Retina (tissue), 1 donor: Measurements from ENCODE around the gene DCAF5.
A peak's percentile ranks its signal among the peaks of the same experiment; 100 is the strongest.

ENCODE experiments used
- DNase-seq: peaks from one replicate; pipeline ENCODE4 v3.0.0-alpha.2; 2016

DCAF5 gene

DNA sequence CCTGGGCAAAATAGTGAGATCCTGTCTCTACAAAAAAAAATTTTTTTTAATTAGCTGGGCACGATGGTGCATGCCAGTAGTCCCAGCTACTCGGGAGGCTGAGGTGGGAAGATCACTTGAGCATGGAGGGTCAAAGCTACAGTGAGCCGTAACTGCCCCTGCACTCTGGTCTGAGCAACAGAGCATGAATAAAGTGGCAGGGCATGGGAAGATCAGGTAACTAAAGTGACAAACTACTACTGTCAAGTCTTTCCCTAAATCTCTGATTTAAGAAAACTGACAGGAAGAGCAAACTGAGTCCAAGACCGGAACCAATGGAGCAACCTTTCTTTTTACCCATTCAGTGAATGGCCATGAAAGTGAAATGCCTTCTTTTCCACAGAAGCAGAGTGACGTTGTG lies 10.8 kb downstream of the DCAF5 start:
- no peak for DNase-seq

DNA sequence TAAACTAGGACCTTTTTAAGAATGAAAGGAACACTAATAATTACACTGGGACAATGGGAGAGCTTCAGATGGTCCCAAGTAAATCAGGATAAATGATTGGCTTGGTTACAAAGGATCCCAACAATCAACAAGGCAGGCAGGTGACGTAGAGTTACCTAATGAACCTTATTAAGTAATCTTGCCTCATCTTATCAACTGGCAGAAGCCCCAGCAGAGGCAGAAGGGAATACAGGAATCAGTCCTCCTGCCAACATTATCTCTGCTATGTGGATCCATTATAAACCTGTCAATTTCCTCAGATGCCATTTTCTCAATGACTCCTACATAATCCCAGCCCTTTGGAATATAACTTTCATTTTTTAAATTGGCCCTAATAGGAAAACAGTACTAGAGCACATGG lies 11.4 kb downstream of the DCAF5 start:
- DNase-seq = no peak

DNA sequence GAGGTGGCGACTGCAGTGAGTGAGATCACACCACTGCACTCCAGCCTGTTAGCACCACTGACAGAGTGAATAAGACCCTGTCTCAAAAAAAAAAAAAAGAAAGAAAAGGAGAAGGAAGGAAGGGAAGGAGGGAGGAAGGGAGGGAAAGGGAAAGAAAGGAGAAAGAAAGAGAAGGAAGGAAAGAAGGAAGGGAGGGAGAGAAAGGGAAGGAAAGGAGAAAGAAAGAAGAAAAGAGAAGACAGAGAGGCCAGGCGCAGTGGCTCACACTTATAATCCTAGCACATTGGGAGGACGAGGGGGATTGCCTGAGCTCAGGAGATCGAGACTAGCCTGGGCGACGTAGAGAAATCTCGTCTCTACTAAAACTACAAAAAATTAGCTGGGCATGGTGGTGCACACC lies 13.2 kb downstream of the DCAF5 start:
- no peak for DNase-seq

DNA sequence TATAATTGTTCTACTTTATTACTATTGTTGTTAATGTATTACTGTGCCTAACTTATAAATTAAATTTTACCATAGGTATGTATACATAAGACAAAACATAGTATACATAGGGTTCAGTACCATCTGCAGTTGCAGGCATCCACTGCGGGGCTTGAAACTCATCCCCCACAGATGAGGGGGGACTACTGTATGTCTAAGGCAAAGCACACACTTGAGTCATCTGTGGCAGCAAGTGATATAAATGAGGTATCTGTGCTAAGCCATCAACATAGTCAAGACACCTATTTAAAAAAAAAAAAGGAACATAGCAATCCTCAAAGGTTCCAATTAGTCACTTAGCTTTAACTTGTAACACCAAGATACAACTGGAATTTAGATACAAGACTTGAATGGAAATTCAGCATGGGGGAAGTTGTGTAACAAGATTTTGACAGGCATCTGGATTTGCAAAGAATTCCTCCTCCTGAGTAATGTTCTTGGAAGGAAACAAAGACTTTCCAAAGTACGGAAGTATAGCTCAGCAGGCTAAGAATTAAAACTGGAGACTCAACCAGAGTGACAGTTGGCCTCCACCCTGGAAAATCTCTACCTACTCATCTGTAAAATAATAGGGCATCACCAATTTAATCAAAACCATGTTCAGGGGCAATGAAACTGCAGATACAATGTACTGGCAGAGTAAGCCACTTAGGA lies 14.9 kb downstream of the DCAF5 start:
- no peak for DNase-seq

DNA sequence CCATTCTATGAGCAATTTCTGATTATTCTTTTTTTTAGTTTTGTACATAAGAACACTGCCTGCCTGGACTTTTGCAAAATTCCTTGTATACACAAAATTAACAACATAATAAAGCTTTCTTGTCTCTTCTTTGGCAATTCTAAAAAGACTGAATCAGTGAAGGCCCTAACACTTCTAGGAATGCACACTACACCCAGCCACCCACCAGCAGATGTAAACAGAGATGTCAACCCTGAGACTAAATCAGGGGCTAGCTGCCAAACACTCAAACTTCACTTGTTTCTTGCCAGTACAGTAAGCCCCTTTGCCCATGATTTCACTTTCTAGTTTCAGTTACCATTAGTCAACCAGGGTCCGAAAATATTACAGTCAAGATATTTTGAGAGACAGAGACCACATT lies 15.5 kb downstream of the DCAF5 start:
- no peak for DNase-seq

DNA sequence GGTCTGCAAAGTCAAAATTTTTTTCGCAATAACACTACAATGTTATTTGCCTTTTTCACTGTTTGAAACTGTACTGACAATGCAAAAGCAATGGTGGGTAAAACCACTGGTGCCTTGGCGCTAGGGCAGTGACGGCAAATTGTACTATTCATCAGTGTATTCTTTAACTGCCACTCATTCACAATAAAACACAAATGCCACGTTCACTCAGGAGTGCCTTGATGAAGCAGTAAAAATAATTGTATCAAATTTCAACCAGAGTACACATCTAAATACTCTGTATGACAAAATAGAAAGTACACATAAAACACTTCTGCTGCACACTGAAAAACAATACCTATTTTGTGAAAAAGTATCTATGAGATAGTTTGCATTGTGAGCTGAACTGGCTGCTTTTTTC lies 17.8 kb downstream of the DCAF5 start:
- DNase-seq = no peak

DNA sequence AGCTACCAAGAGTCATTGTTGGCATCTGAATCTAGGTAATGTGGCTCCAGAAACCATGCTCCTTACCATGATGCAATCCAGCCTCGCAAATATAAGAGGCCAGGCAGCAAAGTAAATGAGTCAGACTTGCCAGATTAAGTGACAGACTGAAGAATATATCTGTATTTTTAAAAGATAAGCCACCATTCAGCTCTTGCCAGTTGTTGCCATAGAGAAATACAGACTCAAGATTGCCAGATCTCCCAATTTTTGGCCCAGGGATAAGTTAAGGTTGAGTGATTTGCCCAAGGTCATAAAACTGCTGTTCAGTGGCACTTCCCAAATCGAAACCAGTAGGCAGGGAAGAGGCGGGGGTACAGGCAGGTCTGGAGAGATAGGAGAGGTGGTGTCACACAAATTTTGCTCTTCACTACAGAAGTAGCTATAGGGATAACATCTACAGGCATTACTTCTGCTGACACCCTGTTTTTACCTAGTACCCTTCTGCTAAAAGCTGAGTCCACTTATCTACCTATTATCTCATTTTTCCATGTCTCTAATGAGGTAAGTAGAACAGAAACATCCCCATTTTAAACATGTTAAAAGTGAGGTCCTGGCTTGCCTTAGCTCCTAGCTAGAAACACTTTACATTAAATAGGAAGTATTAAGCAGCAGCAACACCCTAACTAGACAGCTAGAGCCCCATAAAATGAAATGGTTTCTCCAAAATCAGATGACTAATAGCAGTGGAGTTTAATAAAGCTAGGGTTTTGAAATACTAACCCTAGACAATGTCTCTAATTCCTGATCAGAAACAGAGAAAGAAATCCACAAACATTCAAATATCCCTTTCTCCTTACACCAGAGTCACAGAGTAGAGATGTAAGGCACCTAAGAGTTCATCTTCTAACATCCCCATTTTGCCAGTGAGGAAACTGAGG lies 19.5 kb downstream of the DCAF5 start:
- DNase-seq = no peak

DNA sequence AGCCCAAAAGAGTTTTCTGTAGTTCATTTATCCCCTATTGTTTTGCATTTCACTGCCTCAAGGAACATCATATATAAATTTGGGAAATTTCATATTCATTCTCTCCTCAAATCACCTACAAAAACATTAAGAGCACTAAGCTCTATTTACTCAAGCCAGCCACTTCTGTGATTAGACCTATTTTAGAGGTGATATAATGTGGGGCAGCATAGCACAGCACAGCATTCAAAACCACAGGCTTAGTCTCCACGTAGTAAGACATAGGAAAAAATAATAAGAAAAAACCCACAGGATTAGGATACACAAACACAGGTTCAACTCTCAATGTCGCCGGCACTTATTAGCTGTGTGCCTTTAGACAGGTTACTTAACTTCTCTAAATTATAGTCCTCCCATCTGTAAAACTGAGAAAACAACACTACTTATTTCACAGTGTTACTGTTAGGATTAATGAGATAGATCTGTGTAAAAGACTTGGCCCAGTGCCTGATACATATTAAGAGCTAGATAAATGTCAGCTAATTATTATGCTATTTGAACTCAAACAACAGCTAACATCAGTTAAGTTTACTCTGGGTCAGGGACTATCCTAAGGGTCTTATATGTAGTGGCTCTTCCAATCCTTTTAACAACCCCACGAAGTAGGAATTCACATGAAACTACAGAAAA lies 20.3 kb downstream of the DCAF5 start:
- DNase-seq = no peak

DNA sequence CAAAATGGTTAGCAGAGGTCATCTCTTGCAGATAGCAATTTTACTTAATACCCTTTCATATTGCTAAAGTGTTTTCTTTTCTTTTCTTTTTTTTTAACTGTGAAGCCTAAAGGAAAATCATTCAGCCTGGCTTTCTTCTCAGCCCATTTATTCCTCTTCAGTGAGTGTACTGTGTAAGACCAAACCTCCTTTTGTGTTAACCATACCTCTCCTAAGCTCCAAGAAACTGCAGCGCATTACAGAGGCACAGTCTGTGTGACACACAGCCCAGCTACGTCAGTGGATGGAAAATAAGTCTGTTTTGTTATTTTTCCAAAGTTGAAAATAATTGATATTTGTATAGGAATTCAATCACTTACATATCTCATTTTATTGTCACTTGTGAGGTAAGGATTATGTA lies 21.7 kb downstream of the DCAF5 start:
- no peak for DNase-seq

DNA sequence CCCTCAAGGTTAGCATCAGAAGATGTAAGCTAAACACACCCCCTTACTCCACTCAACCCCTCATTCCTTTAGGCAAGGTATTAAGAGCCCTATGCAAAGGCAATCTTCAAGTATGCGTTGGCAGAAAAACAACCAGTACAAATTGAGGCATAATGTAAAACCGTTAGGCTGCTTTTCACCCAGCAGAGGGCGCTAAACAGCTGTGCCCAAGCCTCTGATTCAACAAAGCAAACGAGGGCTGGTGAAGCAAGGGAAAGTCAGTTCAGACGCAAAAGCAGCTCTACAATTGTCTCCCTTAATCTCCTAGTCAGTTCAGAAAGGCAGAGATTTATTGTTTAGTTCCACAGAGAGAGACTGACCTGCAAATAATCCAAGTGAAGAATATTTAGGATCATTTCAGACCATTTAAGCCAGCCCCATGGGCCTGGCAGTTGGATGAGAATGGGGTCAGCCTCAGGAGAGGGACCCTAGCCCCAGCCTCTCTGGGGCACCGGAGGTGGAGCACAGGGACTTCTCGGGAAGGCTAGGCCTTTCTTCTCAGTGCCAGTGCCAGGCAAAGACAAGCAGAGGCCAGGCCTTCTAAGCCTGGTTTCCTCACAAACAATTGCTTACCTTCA lies 23.5 kb downstream of the DCAF5 start:
- peak; percentile 86 for DNase-seq

DNA sequence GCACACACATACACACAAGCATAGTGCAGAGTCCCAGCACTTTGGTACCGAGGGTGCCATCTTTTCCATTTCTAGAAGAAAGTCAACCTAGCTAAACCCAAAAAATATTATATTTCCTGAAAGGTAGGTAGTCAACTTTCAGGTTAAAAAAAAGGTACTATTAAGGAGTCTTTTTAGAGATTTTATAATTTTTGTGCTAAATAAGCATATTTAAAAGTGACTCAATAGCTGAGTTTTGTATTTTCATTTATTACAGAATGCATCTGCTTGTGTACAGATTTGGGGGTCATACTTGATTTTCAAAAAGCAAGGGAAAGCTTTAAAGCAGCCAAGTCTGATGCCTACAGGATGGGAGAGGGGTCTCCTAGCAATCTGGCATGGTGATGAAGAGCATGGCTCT lies 34.6 kb downstream of the DCAF5 start:
- no peak for DNase-seq

DNA sequence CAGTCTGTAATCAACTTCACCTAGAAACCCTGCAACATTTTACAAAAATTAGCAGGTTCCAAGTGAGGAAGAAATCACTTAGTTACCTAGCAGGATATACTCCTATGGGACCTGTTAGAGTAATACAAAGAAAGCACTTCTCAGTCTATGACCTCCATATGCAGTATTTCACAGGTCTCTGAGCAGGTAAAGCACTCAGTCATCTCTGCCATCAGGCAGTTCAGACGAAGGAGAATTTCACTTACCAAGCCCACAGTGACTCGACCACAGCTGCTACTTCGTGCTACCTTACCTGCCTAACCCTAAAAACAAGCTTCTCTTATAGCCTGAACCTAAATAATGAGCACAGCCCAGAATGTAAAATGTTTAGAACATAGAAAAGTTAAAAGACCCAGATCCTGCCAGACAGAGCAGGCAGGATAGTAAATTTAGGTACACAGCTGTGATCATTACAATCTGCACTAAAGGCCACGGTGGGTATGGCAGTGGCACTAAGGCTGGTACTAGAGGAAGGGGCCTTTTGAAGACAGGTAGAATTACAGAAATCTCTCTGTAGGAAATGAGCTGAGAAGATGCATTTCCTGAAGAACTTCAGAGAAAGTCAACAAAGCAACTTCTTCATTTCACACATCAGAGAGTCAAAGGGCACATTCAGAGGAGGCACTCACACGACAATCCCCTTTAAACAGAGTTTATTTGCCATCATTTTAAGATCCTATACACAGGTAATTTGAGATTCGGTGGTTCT lies 35.7 kb downstream of the DCAF5 start:
- no peak for DNase-seq

DNA sequence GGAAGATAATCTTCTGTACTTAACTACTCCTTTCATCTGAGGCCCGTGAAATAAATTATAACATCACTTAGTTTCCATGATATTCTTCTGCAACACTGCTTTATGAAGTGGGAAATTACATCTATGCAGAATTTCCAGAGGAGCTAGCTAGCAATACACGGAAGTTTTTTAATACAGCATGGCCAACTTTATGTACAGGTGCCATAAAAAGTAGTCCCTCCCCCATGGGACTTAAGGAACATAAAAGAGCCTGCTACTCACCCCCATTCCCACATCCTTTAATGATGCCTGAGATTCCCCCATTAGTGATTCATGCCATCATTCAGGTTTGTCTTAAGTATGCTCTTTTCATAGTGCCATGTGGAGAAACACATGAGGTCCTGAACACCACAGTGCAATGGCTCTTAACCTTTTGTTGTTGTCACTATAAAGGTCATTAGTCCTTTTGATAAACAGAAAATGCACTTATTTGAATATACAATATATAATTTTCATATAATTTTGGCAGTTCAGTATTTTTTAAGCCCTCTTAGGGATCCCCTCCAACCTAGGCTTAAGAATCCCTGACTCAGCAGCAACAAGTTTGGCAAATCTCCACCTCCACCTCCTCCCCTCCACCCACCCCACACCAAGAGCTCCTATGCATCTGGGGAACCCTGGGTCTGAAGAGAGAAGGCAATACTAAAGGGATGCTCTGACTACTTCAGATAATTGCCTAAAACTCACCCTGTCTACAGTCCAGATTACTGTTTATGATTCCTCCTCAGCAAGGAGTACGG lies 37.3 kb downstream of the DCAF5 start:
- no peak for DNase-seq

DNA sequence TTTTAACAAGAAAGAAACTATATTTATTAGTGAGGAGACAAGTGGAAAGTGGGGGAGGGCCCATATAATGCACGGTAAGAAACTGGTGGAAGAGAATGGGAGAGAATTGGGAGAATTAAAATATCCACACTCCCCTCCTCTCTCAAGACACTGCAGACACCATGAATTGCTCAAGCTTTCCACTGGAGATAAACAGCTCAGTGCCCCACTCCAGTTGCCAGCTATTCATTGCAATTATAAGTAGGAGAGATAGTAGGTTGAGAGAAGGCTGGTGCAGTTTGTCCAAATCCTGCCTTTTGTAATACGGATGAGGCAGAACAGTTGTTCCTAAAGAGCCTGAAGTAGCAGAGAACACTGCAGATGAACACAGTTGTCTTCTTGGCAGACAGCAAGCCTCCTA lies 38.2 kb downstream of the DCAF5 start:
- DNase-seq = no peak

DNA sequence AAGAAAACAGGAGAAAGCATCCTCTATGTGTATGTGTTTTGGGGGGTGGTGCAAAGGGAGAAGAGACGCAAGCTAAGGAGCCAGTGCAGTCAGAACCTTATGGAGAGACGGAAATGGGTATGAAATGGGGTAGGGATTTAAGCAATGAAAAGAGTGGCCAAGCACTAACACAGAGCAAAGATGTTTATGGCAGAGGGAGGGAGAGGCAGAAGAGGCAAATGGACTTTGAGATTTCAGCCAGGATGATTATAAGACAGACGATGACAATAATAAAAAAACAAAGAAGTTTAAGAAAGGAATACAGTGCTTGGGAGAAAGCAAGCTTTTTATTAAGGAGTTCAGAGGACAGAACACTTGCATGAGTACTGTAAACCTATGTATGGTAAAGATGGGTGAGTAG lies 44.6 kb downstream of the DCAF5 start:
- DNase-seq = no peak

DNA sequence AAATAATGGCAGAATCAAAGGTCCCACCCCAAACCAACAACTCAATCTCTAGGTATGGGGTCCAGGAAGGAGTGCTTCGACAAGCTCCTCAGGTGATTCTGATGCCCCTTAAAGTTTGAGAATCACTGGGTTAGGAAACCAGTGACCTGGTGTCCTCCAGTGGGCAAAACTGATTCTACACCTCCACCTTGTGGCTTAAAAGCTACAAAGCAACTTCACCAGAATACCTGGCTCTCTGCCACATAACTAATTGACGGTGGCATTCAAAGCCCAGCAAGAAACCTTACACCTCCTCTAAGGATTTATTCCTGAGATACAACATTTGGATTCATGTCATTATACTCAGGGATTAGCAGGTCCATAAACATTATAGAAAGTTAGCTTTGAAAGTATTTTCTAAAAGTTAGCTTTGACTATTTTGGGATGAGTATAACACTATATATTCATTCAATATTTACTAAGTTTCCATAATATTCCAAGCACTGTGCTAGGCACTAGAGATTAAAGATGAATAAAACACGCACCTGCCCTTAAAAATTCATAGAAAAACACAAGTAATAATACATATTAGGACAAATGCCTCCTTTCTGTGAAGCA lies 45.4 kb downstream of the DCAF5 start:
- peak; percentile 30 for DNase-seq

DNA sequence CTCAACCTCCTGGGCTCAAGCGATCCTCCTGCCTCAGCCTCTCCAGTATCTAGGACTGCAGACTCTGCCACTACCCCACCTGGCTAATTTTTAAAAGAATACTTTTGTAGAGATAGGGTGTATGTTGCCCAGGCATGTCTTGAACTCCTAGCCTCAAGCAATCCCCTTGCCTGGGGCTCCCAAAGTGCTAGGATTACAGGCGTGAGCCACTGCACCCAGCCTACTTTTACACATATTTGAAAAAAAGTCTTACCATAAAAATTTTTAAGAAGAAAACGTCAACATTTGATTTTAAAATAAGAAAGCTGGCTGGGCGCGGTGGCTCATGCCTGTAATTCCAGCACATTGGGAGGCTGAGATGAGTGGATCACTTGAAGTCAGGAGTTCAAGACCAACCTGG lies 46.5 kb downstream of the DCAF5 start:
- DNase-seq = no peak

DNA sequence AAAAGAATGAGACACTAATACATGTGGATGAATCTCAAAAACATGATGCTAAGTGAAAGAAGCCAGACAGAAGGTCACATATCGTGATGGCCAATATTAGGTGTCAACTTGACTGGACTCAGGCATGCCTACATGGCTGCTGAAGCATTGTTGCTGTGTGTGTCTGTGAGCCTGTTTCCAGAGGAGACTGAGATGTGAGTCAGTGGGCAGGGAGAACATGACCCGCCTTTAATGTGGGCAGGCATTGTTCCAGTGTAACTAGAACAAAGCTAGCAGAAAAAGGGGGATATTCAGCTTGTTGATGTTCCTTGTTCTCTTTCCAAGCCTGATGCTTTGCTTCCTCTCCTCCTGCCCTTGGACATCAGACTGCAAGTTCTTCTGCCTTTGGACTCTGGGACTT lies 47.6 kb downstream of the DCAF5 start:
- DNase-seq = no peak

DNA sequence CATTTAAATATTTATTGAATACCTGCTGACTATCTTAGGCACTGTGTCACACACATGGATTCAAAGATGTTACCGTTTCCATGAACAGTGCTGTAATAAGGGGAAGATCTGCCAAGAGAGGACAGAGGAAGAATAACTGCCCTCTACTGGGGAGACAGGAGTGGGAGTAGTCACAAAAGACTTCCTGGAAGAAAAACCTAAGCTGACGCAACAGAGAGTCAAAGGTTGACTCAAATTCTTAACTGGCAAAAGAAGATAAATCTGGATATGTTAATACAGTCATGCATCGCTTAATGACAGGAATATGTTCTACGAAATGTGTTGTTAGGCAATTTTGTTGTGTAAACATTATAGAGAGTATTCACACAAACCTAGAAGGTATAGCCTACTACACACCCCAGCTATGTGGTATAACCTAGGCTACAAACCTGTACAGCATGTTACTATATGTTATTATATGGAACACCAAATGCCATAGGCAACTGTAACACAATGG lies 51.5 kb downstream of the DCAF5 start:
- no peak for DNase-seq

DNA sequence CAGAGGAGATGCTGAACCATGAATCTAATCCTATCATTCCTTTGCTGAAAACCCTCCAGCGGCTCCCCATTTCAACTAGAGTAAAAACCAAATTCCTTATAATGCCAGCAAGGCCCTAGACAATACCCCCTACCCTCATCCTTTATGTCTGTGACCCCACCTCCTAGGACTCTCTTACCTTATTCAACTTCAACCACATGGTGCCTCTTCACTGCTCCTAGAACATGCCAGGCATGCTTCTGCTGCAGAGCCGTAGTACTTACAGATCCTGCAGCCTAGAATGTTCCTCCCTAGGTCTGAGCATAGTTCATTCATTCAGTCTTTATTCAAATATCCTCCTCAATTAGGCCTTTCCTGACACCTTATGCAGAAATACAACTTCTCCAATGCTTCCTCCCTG lies 54.9 kb downstream of the DCAF5 start:
- no peak for DNase-seq

DNA sequence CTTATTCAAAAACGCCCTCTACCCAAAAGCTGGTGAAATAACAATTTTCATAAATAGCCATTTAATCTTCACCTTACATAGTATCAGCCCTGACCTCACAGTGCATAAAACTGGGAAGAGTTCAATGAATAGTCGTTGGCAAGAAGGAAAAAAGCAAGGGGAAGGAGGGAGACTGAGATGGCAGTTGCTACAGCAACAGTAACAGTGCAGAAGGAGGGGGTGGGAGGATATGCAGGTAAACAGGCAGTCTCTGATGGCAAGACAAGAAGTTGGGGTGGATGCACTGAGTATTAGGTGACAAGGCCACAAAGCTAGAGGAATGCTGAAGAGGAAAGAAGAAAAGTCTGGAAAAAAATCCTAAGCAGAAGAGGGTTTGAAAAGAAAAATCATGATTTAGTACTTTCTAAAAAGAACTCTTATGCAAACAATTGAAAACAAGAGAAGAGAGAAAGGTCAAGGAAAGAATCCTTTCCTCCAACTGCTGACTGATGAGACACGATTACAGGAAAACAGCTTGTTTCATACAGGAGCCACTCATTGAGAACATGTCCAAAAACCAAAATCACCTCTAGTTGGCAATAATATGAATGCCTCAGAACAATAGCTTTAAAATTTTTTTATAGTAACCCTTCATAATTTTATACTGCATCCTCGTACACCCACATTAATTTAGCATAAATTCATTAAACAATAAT lies 56.0 kb downstream of the DCAF5 start:
- DNase-seq = no peak
